Measurements from ENCODE around the gene ROBO3.

DNA sequence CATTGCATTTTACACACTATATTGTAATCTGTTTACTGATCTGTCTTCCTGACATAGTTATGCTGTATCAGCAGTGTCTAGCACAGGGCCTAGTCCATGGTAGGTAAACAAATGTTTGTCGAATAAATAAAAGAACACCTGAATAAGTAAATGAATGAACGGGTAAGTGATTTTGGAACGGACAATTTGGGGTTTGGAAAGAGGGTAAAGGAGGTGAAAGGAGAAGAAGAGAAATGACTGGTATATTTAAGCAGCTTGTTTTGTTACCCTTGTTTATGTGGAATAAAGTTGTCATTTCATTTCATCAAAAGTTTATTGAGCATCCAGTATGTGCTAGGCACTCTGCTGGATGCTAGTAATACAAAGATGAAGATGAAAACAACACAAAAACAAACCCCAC, 53.7 kb downstream of the ROBO3 start, which contains the start of gene HEPN1:
- TF ChIP-seq, protein P1, sequence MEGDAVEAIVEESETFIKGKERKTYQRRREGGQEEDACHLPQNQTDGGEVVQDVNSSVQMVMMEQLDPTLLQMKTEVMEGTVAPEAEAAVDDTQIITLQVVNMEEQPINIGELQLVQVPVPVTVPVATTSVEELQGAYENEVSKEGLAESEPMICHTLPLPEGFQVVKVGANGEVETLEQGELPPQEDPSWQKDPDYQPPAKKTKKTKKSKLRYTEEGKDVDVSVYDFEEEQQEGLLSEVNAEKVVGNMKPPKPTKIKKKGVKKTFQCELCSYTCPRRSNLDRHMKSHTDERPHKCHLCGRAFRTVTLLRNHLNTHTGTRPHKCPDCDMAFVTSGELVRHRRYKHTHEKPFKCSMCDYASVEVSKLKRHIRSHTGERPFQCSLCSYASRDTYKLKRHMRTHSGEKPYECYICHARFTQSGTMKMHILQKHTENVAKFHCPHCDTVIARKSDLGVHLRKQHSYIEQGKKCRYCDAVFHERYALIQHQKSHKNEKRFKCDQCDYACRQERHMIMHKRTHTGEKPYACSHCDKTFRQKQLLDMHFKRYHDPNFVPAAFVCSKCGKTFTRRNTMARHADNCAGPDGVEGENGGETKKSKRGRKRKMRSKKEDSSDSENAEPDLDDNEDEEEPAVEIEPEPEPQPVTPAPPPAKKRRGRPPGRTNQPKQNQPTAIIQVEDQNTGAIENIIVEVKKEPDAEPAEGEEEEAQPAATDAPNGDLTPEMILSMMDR (IDR thresholded peaks at IDR 0.05) = no peak
- TF ChIP-seq ESRRA (CRISPR knock-in tag; IDR thresholded peaks at IDR 0.05; ENCODE audit: borderline replicate concordance) = no peak
- TF ChIP-seq JUN (CRISPR knock-in tag; IDR thresholded peaks at IDR 0.05) = no peak
- TF ChIP-seq FOXK1 (CRISPR knock-in tag; IDR thresholded peaks at IDR 0.05) = no peak
- TF ChIP-seq CREB1 (CRISPR knock-in tag; IDR thresholded peaks at IDR 0.05) = no peak

Data from WTC11 (cell line).